Ishikawa (cell line): ENCODE data around the gene CHAC1.

ENCODE experiments used
- CEBPB ChIP-seq: IDR thresholded peaks from 2 replicates; pipeline ENCODE4 v1.6.1; 2012
- CREB1 ChIP-seq: IDR thresholded peaks from 2 replicates; pipeline ENCODE4 v1.6.1; 2012; ENCODE audit warnings: low read depth
- EGR1 ChIP-seq: IDR thresholded peaks from 2 replicates; pipeline ENCODE4 v1.6.1; 2012
- EP300 ChIP-seq: IDR thresholded peaks from 2 replicates; pipeline ENCODE4 v1.6.1; 2012; ENCODE audit warnings: borderline replicate concordance
- FOXM1 ChIP-seq: IDR thresholded peaks from 2 replicates; pipeline ENCODE4 v1.6.1; 2012; ENCODE audit warnings: low read depth, borderline replicate concordance
- NFIC ChIP-seq: IDR thresholded peaks from 2 replicates; pipeline ENCODE4 v1.6.1; 2012
- RAD21 ChIP-seq: IDR thresholded peaks from 2 replicates; pipeline ENCODE4 v1.6.1; 2012; ENCODE audit warnings: low read depth
- TAF1 ChIP-seq: IDR thresholded peaks from 2 replicates; pipeline ENCODE4 v1.6.1; 2012; ENCODE audit warnings: low read depth, mild to moderate bottlenecking
- TCF12 ChIP-seq: IDR thresholded peaks from 2 replicates; pipeline ENCODE4 v1.6.1; 2012; ENCODE audit warnings: low read depth
- TEAD4 ChIP-seq: IDR thresholded peaks from 2 replicates; pipeline ENCODE4 v1.6.1; 2012
- YY1 ChIP-seq: IDR thresholded peaks from 2 replicates; pipeline ENCODE4 v1.6.1; 2012; ENCODE audit warnings: low read depth
- ZBTB7A ChIP-seq: IDR thresholded peaks from 2 replicates; pipeline ENCODE4 v1.6.1; 2012; ENCODE audit warnings: low read depth
- TF ChIP-seq, protein P1 (sequence below): IDR thresholded peaks from 2 replicates; pipeline ENCODE4 v1.6.1; 2012; ENCODE audit warnings: low read depth, mild to moderate bottlenecking
- TF ChIP-seq, protein P2 (sequence below): IDR thresholded peaks from 2 replicates; pipeline ENCODE4 v1.6.1; 2012
- TF ChIP-seq, protein P3 (sequence below): IDR thresholded peaks from 2 replicates; pipeline ENCODE4 v1.6.1; 2012

The CHAC1 gene

DNA sequence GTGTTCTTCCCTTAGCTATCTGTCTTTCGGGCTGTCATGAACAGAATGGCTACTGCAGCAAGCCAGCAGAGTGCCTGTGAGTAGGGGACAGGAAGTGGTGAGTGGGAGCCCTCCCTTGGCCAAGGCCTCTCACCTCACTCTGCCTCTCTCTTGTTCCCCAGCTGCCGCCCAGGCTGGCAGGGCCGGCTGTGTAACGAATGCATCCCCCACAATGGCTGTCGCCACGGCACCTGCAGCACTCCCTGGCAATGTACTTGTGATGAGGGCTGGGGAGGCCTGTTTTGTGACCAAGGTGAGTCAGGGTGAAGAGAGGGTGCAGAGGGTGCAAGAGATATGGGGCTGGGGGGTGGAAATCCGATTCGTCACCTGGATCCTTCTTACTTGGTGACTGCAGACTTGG is 21.1 kb upstream of the CHAC1 start:
- no peak for TF ChIP-seq EGR1
- no peak for TF ChIP-seq NFIC
- TF ChIP-seq YY1, result no peak
- no peak for TF ChIP-seq EP300
- TF ChIP-seq TAF1, result no peak
- TF ChIP-seq, protein P1, sequence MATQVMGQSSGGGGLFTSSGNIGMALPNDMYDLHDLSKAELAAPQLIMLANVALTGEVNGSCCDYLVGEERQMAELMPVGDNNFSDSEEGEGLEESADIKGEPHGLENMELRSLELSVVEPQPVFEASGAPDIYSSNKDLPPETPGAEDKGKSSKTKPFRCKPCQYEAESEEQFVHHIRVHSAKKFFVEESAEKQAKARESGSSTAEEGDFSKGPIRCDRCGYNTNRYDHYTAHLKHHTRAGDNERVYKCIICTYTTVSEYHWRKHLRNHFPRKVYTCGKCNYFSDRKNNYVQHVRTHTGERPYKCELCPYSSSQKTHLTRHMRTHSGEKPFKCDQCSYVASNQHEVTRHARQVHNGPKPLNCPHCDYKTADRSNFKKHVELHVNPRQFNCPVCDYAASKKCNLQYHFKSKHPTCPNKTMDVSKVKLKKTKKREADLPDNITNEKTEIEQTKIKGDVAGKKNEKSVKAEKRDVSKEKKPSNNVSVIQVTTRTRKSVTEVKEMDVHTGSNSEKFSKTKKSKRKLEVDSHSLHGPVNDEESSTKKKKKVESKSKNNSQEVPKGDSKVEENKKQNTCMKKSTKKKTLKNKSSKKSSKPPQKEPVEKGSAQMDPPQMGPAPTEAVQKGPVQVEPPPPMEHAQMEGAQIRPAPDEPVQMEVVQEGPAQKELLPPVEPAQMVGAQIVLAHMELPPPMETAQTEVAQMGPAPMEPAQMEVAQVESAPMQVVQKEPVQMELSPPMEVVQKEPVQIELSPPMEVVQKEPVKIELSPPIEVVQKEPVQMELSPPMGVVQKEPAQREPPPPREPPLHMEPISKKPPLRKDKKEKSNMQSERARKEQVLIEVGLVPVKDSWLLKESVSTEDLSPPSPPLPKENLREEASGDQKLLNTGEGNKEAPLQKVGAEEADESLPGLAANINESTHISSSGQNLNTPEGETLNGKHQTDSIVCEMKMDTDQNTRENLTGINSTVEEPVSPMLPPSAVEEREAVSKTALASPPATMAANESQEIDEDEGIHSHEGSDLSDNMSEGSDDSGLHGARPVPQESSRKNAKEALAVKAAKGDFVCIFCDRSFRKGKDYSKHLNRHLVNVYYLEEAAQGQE, result no peak
- no peak for TF ChIP-seq CREB1
- TF ChIP-seq, protein P2, sequence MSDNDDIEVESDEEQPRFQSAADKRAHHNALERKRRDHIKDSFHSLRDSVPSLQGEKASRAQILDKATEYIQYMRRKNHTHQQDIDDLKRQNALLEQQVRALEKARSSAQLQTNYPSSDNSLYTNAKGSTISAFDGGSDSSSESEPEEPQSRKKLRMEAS, result no peak
- no peak for TF ChIP-seq CEBPB
- TF ChIP-seq, protein P3, sequence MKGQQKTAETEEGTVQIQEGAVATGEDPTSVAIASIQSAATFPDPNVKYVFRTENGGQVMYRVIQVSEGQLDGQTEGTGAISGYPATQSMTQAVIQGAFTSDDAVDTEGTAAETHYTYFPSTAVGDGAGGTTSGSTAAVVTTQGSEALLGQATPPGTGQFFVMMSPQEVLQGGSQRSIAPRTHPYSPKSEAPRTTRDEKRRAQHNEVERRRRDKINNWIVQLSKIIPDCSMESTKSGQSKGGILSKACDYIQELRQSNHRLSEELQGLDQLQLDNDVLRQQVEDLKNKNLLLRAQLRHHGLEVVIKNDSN, result no peak
- no peak for TF ChIP-seq TCF12
- TF ChIP-seq ZBTB7A, result no peak

DNA sequence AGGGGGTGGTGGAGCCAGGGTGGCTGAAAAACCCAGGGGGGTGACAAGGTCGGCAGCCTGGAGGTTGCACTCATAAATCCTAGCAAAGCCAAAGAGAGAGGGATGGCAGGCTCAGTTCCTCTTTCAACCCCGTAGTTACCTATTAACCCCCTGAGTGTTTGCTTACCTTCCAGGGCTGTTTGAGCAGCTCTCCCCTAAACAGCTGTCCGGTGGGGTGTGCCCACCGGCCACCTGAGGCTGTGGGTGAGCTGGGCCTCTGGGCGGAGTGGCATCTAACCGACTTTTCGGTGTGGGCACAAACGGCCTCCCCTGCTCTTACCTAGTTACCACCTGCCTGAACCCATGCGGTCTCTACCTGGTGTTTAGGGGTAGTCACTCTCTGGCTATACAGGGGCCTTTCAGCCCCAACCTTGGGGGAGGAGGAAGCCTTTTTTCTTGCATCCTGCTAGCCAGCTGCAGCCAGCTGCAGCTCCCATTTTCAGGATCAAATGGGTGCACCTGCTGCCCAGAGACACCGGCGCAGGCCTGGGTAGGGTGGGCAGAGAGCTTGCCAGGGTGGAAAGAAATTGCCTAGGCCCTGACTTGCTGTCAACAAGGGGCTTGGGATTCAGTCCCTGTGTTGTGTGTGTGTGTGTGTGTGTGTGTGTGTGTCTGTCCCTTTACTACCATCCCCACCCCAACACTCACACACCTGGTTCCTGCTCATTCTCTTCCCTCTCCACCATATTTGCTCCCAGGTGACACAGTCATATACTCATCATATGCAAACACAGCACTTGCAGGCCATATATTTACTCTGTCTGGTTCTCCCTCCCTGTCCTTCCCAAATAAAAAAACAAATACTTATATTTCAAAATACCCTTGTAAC is 20.4 kb upstream of the CHAC1 start:
- TF ChIP-seq EP300 (no peak), EGR1 (no peak), FOXM1 (no peak), ZBTB7A (no peak), CREB1 (no peak), CEBPB (no peak), NFIC (no peak), TCF12 (no peak), TEAD4 (no peak)
- TF ChIP-seq, protein P1, result no peak
- TF ChIP-seq, protein P3, result no peak
- TF ChIP-seq, protein P2, result no peak

DNA sequence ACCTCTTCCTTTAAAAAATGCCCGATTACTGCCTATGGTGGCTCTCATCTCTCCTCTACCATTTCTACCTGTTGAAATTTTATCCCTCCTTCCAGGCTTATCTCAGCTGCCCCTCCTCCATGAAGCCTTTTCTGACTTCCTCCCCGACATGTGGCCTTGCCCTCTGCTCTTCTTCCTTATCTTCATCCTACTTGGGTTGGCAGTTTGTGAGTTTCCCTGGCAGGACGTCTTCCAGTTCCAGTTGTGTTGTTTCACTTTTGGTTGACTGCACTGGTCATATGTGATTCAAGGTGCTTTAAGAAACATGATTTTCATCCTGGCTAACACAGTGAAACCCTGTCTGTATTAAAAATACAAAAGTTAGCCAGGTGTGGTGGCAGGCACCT is 19.8 kb upstream of the CHAC1 start:
- no peak for TF ChIP-seq YY1
- no peak for TF ChIP-seq CREB1
- no peak for TF ChIP-seq EP300
- TF ChIP-seq TEAD4, result no peak

DNA sequence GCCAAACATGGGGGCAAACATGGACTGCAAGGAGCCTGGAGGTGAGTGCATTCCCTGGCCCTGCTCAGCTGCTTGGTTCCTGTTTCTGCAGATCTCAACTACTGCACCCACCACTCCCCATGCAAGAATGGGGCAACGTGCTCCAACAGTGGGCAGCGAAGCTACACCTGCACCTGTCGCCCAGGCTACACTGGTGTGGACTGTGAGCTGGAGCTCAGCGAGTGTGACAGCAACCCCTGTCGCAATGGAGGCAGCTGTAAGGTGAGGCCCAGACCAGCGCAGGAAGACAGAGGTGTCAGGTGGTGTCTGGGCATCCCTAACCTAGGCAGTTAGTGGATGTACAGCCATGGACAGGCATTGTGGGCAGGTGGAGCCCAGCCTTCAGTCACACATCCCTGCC is 18.8 kb upstream of the CHAC1 start:
- TF ChIP-seq NFIC, result no peak
- TF ChIP-seq EGR1, result no peak
- no peak for TF ChIP-seq ZBTB7A
- TF ChIP-seq, protein P1, result no peak
- no peak for TF ChIP-seq FOXM1
- TF ChIP-seq, protein P2, result no peak
- no peak for TF ChIP-seq RAD21
- TF ChIP-seq EP300, result no peak
- TF ChIP-seq TCF12, result no peak
- TF ChIP-seq TAF1, result no peak
- TF ChIP-seq TEAD4, result no peak
- TF ChIP-seq, protein P3, result no peak
- no peak for TF ChIP-seq CEBPB
- no peak for TF ChIP-seq YY1
- TF ChIP-seq CREB1, result no peak
